Common myeloid progenitor, CD34-positive (primary cell): Measurements from ENCODE around the gene THEM5.

Source experiments
- CTCF ChIA-PET: fragments of 350-600 bp; sonication (Branson Sonifier 250); formaldehyde crosslinking; loops from one replicate; lab custom pipeline; 2021; ENCODE audit warnings: antibody characterized with exemption; lab: Charles Lee
- POLR2A ChIA-PET: fragments of 350-600 bp; sonication (Branson Sonifier 250); formaldehyde crosslinking; loops from one replicate; lab custom pipeline; 2021; ENCODE audit warnings: antibody characterized with exemption; lab: Charles Lee
- DNase-seq, 3 donors: peaks; one replicate each; pipeline versions ENCODE4 v3.0.0 to v3.0.0-alpha.2; 2013
- H3K27ac ChIP-seq, 2 experiments: 1 replicate in 1 of 2; 2 replicates in 1 of 2; pipeline ENCODE4 v1.7.0; 2013; ENCODE audit warnings: inconsistent platforms in 2 of 2, low read length in 2 of 2, mild to moderate bottlenecking in 2 of 2, low read depth in 1 of 2, moderate library complexity in 1 of 2; ENCODE audit not compliant: severe bottlenecking in 2 of 2, insufficient read depth in 1 of 2, poor library complexity in 1 of 2
- H3K27me3 ChIP-seq, 5 experiments: replicated peaks in 2 of 5; 1 replicate in 3 of 5; 2 replicates in 2 of 5; pipeline versions ENCODE4 v1.6.1 to v1.7.0; 2013; ENCODE audit warnings: low read length in 4 of 5, mild to moderate bottlenecking in 2 of 5, moderate library complexity in 2 of 5, inconsistent platforms in 1 of 5; ENCODE audit not compliant: insufficient read depth in 5 of 5, control insufficient read depth in 4 of 5
- H3K36me3 ChIP-seq, 4 experiments: 1 replicate in 2 of 4; 2 replicates in 2 of 4; pipeline versions ENCODE4 v1.6.1 to v1.7.0; 2013; ENCODE audit warnings: low read length in 3 of 4, control low read depth in 1 of 4, mild to moderate bottlenecking in 1 of 4; ENCODE audit not compliant: control insufficient read depth in 4 of 4, insufficient read depth in 4 of 4
- H3K4me1 ChIP-seq, 4 experiments: 1 replicate in 3 of 4; 2 replicates in 1 of 4; pipeline versions ENCODE4 v1.6.1 to v1.7.1; 2013; ENCODE audit warnings: low read length in 3 of 4, mild to moderate bottlenecking in 3 of 4, control low read depth in 1 of 4, inconsistent platforms in 1 of 4, moderate library complexity in 1 of 4; ENCODE audit not compliant: control insufficient read depth in 4 of 4, insufficient read depth in 4 of 4; ENCODE audit errors: control extremely low read depth in 1 of 4
- H3K4me3 ChIP-seq, 7 experiments: 1 replicate in 4 of 7; 2 replicates in 3 of 7; pipeline versions ENCODE4 v1.5.1 to v1.7.0; 2013; ENCODE audit warnings: mild to moderate bottlenecking in 7 of 7, low read length in 6 of 7, moderate library complexity in 6 of 7, inconsistent platforms in 2 of 7, low read depth in 2 of 7, control low read depth in 1 of 7; ENCODE audit not compliant: insufficient read depth in 4 of 7, control insufficient read depth in 1 of 7; ENCODE audit errors: extremely low read depth in 1 of 7
- H3K9me3 ChIP-seq, 5 experiments: 1 replicate in 4 of 5; 2 replicates in 1 of 5; pipeline versions ENCODE4 v1.6.1 to v1.7.1; 2013; ENCODE audit warnings: low read length in 4 of 5, mild to moderate bottlenecking in 2 of 5, inconsistent platforms in 1 of 5, low read depth in 1 of 5, moderate library complexity in 1 of 5; ENCODE audit not compliant: control insufficient read depth in 4 of 5, insufficient read depth in 2 of 5; ENCODE audit errors: control extremely low read depth in 1 of 5
- WGBS: methylation state at CpG from one replicate; pipeline ENCODE4 v1.1.5; 2013; ENCODE audit not compliant: insufficient coverage; 5-methylcytosine and 5-hydroxymethylcytosine counted together

Gene THEM5

GRCh38 chr1:151854658-151855057 is 1.1 kb upstream of the THEM5 start:
- Histone ChIP-seq H3K4me1 (peaks cover 0 to 19% (median 9%) of the 10 kb centered on the region in 4 experiments), H3K27me3 (no peaks in the 10 kb centered on the region), H3K9me3 (no peaks in the 10 kb centered on the region), H3K27ac (no peak overlapping the region), H3K4me3 (no peak overlapping the region), H3K36me3 (no peaks in the 10 kb centered on the region)
- 100% methylated on average over 3 of the region's 7 CpGs for WGBS
- CTCF ChIA-PET: no interaction called here
- POLR2A ChIA-PET: no interaction called here
- no peak for DNase-seq

GRCh38 chr1:151852733-151853132 is 779 bp downstream of the THEM5 start:
- no peak overlapping the region for H3K27ac ChIP-seq
- WGBS: 100% methylated on average over 4 of the region's 4 CpGs
- peaks cover 0 to 37% (median 23%) of the 10 kb centered on the region in 4 experiments for H3K4me1 ChIP-seq
- H3K36me3 ChIP-seq: no peaks in the 10 kb centered on the region
- H3K27me3 ChIP-seq: no peaks in the 10 kb centered on the region
- DNase-seq: no peak
- H3K9me3 ChIP-seq: no peaks in the 10 kb centered on the region
- ChIA-PET POLR2A (no interaction called here), CTCF (interaction anchor here (1.6 kb wide), 1 partner anchor 12 kb away, joined by 3 read pairs; no protein-coding TSS in a partner anchor)
- no peak overlapping the region for H3K4me3 ChIP-seq

- Histone ChIP-seq H3K27me3 (no peaks in the 10 kb centered on the region), H3K9me3 (no peaks in the 10 kb centered on the region), H3K36me3 (no peaks in the 10 kb centered on the region), H3K27ac (no peak overlapping the region), H3K4me1 (peaks cover 0 to 40% (median 26%) of the 10 kb centered on the region in 4 experiments), H3K4me3 (no peak overlapping the region)
- DNase-seq: no peak
- ChIA-PET CTCF (interaction anchor here (1.1 to 1.6 kb wide), 2 partner anchors 10 to 11 kb away, joined by 3 read pairs; no protein-coding TSS in a partner anchor), POLR2A (no interaction called here)
- 95% methylated on average over 8 of the region's 8 CpGs for WGBS
These were observed 1.6 kb downstream of the THEM5 start for GRCh38 chr1:151851886-151852285.

GRCh38 chr1:151849871-151850270 is 3.6 kb downstream of the THEM5 start:
- Histone ChIP-seq H3K27ac (no peak overlapping the region), H3K9me3 (no peaks in the 10 kb centered on the region), H3K36me3 (no peaks in the 10 kb centered on the region), H3K4me3 (no peak overlapping the region), H3K4me1 (peaks cover 0 to 46% (median 22%) of the 10 kb centered on the region in 4 experiments), H3K27me3 (no peaks in the 10 kb centered on the region)
- DNase-seq: no peak
- ChIA-PET CTCF (interaction anchor here (0.7 to 1.1 kb wide), 3 partner anchors 9 to 31 kb away, joined by 3 to 4 read pairs (median 4); no protein-coding TSS in a partner anchor), POLR2A (no interaction called here)

- Histone ChIP-seq H3K9me3 (no peaks in the 10 kb centered on the region), H3K4me1 (peaks cover 0 to 49% (median 22%) of the 10 kb centered on the region in 4 experiments), H3K4me3 (no peak overlapping the region), H3K36me3 (no peaks in the 10 kb centered on the region), H3K27me3 (no peaks in the 10 kb centered on the region), H3K27ac (no peak overlapping the region)
- POLR2A ChIA-PET: no interaction called here
- DNase-seq: no peak
- CTCF ChIA-PET: interaction anchor here (0.8 to 1.4 kb wide), 5 partner anchors 8 to 117 kb away, joined by 3 to 4 read pairs (median 4); no protein-coding TSS in a partner anchor
- WGBS: 100% methylated on average over 2 of the region's 3 CpGs
These were observed 4.4 kb downstream of the THEM5 start for GRCh38 chr1:151849126-151849525.

GRCh38 chr1:151847867-151848596 is 5.5 kb downstream of the THEM5 start:
- Histone ChIP-seq H3K36me3 (no peaks in the 10 kb centered on the region), H3K4me1 (peaks cover 0 to 53% (median 22%) of the 10 kb centered on the region in 4 experiments), H3K9me3 (no peaks in the 10 kb centered on the region), H3K27me3 (no peaks in the 10 kb centered on the region), H3K27ac (peak overlapping the region in 1 of 2 experiments; percentile 35), H3K4me3 (peak overlapping the region in 1 of 7 experiments; percentile 14)
- POLR2A ChIA-PET: interaction anchor here (1.0 kb wide), 1 partner anchor 12 kb away, joined by 5 read pairs; no protein-coding TSS in a partner anchor
- WGBS: 76% methylated on average over 3 of the region's 11 CpGs
- peak in 2 of 3 donors; percentile 80 to 90 for DNase-seq
- CTCF ChIA-PET: interaction anchor here (0.8 to 3.4 kb wide), 5 partner anchors 11 to 116 kb away, joined by 3 to 17 read pairs (median 5); no protein-coding TSS in a partner anchor

- ChIA-PET POLR2A (no interaction called here), CTCF (interaction anchor here (1.2 to 3.4 kb wide), 4 partner anchors 10 to 40 kb away, joined by 4 to 17 read pairs (median 5); no protein-coding TSS in a partner anchor)
- Histone ChIP-seq H3K27me3 (no peaks in the 10 kb centered on the region), H3K4me1 (peaks cover 0 to 53% (median 22%) of the 10 kb centered on the region in 4 experiments), H3K4me3 (no peak overlapping the region), H3K9me3 (no peaks in the 10 kb centered on the region), H3K36me3 (no peaks in the 10 kb centered on the region), H3K27ac (no peak overlapping the region)
- DNase-seq: no peak
- WGBS: 92% methylated on average over 7 of the region's 8 CpGs
These were observed 6.8 kb downstream of the THEM5 start for GRCh38 chr1:151846686-151847237.
